Fibroblast of skin of left biceps (primary cell): ENCODE results near the gene HIBADH.

Source experiments
- DNase-seq, 2 experiments: peaks; one replicate each; pipeline ENCODE4 v3.0.0-alpha.2; 2013; ENCODE audit warnings: low read depth in 2 of 2

Gene HIBADH

GRCh38 chr7:27491534-27491933 lies 171.1 kb downstream of the HIBADH start:
- DNase-seq = no peak

GRCh38 chr7:27487509-27487908 lies 175.2 kb downstream of the HIBADH start:
- DNase-seq = no peak

GRCh38 chr7:27484451-27484850 lies 178.2 kb downstream of the HIBADH start:
- DNase-seq = no peak

GRCh38 chr7:27482219-27482618 lies 180.5 kb downstream of the HIBADH start:
- DNase-seq = no peak

- DNase-seq = no peak
Observed at GRCh38 chr7:27478556-27478955, 184.1 kb downstream of the HIBADH start.

- DNase-seq = no peak
Observed at GRCh38 chr7:27478084-27478483, 184.6 kb downstream of the HIBADH start.

- no peak for DNase-seq
Observed at GRCh38 chr7:27476493-27476892, 186.2 kb downstream of the HIBADH start.
